Frontal cortex (tissue), 4 donors: ENCODE measurements around the gene TMEM37. TPM values are rescaled to one million over a fixed set of nuclear protein-coding genes. Genes with fewer than 3 reads are reported as not detected.

Experiments used
- DNase-seq, 2 donors: peaks; one replicate each; pipeline ENCODE4 v3.0.0; 2012; ENCODE audit warnings: low spot score in 2 of 2
- FAIRE-seq: peaks from 2 replicates; lab custom pipeline; 2012; peaks lifted over from hg19 to GRCh38; lab: Jason Lieb, UNC
- total RNA-seq: library from RNA; depleted of rRNA; stranded (reverse); fragments of >200 nt; gene quantifications from one replicate; pipeline ENCODE4 v1.2.3, GENCODE V29; 2014
- donor health status: control.
- donor health status: control.
- donor health status: control.

The TMEM37 gene
- total RNA-seq, 1 donor from 2014 or later = not detected

DNA sequence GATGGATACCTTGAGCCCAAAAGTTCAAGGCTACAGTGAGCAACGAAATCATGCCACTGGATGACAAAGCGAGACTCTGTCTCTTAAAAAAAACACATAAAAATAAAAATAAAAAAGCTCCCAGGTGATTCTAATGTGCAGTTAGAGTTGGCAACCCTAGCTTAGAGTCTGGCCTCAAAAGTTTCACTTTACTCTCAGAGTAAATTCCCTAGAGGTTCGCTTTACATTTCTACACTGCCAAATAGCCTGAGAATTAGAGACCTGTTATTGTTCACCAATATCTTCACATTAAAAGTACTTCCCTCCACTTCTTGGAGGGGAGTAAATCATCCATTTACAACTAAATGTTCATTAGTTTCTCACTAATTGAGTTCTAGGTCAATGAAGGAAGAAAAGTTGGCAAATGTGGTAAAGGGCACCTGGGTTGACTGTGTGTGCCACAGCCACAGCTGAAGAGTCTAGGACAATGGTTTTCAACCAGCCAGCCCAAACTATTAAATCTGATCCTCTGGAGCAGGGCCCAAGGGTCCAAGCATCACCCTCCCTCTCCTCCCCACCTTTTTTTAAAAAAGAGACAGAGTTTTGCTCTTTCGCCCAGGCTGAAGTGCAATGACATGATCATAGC is 15.2 kb upstream of the TMEM37 start:
- no peak for FAIRE-seq
- DNase-seq = no peak

DNA sequence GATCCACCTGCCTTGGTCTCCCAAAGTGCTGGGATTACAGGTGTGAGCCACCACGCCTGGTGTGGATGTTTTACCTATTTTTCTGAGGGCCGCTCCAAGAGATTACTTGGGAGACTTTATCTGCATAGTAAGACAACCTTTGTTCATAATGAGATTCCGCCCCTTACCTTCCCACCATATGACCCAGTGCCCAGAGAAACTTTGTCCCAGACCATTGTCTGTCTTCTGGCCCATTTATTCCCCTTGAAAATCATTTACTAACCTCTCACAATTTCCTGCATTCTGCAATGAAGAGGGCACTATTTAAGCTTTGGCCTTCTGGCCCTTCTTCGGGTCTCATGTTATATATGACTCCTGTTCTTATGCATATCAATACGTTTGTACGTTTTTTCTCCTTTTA is 13.7 kb upstream of the TMEM37 start:
- DNase-seq = no peak
- no peak for FAIRE-seq

DNA sequence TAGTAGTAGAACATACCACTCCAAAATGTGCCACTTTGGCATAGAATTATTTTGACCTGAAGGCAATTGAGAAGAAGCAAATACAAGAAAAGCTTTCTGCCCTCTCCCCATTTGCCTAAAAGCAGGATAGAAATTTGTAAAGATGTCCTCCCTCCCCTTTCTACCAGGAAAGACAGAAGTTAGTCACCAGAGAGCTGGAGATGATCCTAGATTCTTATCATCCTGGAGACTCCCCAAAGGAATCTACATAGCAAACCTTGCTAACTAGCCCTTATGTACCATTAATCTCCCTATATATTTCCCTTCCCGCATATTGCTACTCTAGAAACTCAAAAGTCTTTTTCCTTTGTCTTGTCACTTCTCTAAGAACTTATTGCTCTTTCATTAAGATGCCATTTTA is 12.6 kb upstream of the TMEM37 start:
- FAIRE-seq = no peak

DNA sequence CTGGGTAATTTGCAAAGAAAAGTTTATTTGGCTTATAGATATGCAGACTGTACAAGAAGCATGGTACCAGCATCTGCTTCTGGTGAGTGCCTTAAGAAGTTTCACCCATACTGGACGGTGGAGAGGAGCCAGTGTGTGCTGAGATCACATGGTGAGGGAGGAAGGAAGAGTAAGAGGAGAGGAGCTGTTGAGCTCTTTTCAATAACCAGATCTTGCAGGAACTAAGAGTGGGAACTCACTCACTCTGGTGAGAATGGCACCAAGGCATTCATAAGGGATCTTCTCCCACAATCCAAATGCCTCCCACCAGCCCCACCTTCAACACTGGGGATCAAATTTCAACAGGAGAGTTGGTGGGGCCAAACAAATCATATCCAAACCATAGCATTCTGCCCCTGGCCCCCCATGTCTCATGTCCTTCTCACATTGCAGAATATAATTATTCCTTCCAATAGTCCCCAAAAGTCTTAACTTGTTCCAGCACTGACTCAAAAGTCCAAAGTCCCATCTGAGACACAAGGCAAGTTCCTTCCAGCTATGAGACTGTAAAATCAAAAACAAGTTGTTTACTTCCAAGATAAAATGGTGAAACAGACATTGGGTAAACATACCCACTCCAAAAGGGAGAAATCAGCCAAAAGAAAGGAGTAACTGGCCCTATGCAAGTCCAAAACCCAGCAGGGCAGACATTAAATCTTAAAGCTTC is 11.7 kb upstream of the TMEM37 start:
- DNase-seq = no peak
- no peak for FAIRE-seq

More for the DNA sequence above, 12.6 kb upstream of the TMEM37 start:
- DNase-seq = no peak

DNA sequence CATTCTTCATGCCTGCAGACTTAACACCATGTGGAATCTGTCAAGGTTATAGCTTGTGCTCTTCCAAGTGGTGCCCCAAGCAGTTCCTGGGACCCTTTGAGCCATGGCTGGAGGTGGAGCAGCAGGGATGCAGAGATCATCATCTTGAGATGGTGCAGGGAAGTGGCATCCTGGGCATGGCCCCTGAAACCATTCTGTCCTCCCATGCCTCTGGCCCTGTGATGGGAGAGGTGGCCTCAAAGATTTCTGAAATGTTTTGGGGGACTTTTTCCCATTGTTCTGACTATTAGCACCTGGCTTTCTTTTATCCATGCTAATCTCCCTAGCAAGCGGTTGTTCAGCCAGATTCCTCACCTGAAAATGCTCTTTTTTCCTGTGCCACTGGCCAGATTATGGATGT is 10.3 kb upstream of the TMEM37 start:
- FAIRE-seq (no peak), DNase-seq (no peak)

DNA sequence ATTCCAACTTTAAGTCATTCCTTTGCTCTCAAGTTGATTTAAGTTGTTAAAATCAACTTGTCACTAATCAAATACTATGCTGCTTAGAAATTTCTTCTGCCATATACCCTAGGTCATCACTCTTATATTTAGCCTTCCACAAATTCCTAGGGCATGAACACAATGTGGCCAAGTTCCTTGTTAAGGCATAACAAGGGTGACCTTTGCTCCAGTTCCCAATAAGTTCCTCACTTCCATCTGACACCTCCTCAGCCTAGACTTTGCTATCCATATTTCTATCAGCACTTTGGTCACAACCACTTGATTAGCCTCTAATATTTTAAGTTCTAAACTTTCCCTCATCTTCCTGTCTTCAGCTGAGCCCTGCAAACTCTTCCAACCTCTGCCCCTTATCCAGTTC is 9.9 kb upstream of the TMEM37 start:
- DNase-seq (no peak), FAIRE-seq (no peak)

DNA sequence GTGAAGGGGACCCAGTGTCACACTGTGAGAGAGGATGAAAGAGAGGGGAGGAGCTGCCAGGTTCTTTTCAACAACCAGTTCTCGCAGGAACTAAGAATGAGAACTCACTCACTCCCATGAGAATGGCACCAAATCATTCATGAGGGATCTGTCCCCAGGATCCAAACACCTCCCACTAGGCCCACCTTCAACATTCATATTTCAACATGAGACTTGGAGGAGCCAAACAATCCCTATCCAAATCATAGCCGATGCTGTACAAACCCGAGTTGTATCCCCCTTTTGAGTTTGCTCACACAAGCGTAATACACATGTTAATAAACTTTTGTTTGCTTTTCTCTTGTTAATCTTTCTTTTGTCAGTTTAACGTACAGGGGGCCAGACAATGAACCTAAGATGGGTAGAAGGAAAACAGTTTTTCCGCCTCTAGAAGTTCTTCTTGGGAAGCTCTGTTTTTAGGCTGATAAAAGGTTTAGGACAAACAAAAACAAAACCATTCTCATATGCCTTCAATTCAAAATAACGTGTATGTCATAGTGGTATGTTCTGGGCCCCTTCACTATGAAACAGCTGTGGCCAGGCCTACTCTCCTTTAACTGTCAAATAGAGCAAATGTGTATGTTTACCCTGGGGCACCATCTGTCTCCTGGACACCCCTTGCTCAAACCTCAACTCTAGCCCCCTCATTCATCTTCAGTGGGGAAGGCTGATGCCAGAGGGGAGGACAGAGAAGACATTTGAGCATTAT is 9.1 kb upstream of the TMEM37 start:
- FAIRE-seq (no peak), DNase-seq (no peak)

DNA sequence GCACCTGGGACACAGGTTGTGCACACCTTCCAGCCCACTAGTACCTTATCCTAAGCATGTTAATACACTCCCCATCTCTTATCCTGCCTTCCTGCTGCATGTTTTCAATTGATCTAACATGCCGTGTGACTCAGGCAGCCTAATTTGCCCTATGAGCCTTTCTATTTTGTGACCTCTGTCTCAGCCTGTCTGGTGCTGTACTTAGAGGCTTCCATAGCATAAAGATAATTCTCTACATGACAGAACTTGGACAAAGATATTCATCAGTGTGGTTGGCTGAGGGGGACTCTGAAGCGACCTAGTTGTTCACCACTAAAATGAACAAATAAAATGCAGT is 8.6 kb upstream of the TMEM37 start:
- DNase-seq = no peak
- FAIRE-seq = no peak

DNA sequence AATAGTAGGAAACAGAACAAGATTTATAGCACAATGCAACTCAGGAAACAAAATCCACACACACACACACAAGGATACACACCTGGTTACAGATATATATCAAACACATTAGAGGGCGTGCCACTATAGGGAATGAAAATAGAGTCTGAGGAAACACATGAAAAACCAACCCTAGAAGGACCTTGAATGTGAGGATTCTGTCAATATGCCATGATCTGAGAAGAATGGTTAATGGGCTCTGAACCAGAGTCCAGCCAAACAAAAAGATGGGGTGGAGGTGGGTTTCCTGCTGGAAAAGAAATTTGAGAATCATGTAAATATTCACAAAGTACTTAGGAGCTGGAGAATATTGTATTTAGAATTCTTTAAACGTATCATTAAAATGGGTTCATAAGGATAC is 7.8 kb upstream of the TMEM37 start:
- FAIRE-seq (no peak), DNase-seq (no peak)

DNA sequence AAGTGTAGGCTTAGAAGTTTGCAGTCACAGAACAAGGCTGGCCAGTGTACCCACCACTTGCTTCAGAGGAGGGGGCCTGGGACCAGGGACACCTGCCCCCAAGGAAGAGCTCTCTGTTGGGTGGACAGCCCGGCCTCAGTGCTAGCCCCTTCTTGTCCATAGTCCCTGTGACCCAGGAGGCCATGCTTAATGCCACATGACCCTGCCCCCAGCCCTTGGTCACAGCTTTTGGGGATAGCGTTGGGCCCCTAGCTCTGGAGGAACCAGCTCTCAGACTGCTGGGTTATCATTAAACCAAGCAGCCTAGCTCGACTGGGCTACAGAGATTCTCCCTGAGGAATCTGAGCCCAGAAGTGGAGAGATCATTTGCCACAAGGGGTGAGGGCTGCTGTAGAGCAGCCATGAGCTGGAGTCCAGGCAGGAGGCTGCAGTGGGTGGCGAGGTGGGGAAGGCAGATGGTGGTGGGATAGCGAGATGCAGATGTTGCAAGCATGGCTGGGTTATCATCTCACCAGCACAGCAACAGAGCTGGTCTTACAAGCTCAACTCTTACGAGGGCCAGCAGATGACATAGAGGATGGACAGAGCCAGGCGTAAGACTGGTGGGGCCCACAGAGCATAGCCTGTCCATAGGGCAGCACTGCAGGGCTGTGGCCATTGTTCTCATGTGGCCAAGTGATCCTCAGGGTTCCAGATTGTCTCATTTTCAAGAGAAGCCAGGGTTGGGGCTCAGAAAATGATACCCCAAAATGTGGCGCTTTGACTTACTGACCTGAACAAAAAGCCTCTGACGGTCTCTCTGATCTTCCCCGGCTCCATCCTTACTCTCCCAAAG is 7.2 kb upstream of the TMEM37 start:
- DNase-seq = no peak
- no peak for FAIRE-seq

DNA sequence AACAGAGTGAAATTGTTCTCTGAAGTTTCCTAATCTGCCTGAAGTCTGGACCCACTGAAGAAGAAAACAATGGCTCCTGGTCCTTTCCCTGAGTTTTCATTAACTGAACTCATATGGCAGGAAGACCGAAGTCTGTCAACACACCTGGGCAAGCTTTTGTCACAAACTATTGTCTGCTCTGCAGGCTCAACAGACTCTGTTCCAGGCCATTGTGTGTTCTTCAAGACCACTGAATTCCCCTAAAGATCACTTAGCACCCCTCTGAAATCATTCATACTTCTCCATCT is 6.6 kb upstream of the TMEM37 start:
- FAIRE-seq = no peak
- DNase-seq = no peak

DNA sequence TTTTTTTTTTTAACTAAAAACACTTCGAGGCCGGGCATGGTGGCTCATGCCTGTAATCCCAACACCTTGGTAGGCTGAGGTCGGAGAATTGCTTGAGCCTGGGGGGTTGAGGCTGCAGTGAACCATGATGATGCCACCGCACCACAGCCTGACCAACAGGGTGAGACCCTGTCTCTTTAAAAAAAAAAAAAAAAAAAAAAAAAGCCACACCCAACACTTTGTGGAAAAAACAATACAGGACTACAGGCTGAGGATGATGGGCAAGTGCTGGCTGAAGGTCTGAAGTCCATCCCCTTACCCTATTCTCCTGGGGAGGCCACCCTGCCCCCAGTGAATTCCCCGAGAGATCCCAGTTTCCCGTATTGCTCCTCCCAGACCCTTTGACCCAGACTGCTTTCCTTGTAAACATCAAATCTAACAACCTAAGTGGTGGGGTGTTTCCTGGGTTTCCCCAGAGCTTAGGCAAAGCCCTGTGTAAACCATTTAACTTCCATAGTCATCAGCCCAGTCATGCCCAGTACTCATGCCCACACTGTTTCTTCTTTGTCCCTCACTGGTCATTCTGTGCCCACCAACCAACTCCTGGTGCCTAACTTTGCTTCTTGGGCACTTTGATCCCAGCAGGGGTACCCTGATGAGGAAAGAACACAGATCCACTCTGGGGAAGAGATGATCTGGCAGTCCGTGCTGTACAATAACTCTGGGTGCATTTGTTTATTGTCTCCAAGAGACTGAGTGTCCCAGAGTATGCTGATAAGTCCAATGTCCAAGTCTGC is 5.8 kb upstream of the TMEM37 start:
- no peak for FAIRE-seq
- no peak for DNase-seq

DNA sequence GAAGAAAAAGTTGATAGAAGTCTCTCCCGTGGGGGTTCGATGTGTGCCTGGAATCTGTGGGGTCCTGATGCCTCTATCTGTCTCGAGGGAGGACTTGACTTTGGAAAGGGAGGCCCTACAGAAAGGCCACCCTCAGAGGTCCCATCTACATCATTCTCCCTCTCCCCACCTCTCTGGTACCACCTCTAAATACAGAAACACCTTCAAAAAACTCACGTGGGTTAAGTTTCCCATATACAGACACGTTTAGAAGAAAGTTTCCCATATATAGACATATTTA is 5.3 kb upstream of the TMEM37 start:
- FAIRE-seq (no peak), DNase-seq (no peak)

DNA sequence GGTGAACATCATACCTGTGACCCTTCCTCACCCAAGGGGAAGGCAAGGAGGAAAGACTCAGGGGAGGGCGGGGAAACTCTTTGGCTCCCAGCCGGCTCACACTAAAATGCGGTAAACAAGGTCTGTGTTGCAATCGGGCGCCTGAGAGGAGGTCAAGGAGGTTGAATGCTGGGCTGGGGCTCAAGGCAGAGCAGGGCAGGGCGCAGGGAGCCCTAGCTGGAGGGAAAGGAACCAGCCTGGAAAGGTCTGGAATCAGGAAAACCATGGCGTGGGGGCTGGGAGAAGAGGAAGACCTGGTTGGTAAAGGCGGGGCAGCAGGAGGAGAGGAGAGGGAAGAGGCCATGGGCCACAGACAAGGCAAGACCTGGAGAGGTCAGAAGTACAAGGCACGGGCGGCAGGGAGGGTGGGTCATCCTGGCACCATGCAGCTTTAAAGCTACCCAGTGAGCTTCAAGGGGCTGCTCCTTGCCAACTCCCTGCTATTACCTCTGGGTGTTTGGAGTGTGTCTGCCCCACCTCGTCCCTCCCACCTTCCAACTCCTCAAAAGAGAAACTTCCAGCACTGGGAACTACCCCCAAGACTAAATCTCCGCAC is 4.8 kb upstream of the TMEM37 start:
- no peak for DNase-seq
- FAIRE-seq = no peak

DNA sequence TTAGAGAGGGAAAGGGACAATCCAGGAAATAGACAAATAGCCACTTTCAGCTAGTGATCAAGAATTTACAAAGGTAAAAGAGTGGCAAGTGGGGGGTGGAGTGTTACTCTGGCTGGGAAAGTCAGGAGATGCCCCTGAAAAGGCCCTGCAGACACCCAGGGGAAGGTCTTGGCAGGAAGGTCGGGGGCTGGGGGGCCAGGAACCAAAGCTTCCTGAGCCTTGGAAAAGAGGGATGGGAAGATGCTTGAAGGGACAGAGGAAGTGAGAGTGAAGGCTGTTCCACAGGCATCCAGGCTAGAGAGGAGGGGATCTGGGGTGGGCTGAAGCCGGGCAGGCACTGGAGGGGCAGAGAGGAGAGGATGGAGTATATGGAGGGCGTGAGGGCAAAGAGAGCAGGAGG is 3.9 kb upstream of the TMEM37 start:
- DNase-seq (no peak), FAIRE-seq (no peak)

DNA sequence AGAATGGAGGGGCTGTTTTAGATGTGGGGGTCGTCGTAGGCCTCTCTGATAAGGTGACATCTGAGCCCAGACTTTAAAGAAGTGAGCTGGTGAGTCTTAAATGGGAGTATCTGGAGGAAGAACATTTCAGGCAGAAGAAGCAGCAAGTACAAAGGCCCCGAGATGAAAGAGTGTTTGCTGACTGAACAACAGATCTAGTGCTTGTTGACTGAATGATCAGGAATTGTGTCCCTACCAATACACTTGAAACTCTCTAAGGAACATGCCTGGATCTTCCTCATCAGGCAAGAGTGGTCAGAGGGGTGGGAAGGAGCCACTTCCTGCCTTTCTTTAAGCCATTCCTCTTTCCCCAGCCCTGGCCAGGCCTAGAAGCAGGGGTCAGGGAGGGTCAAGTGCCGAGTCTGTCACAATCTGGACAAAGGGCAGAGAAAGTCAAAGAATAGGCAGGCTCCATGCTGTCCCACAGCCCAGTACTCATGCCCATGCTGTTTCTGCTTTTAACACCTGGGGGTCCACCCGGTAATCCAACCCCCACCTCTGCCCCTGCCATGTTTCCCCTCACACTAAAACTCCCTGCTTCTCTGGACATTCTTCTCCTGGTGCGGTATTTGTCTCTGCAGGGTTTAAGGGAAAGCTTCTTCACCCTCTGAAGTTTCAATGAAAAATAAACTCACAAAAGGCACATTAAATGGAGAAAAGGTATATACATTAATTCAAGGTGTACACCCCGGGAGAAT is 3.0 kb upstream of the TMEM37 start:
- FAIRE-seq = no peak
- DNase-seq = no peak

DNA sequence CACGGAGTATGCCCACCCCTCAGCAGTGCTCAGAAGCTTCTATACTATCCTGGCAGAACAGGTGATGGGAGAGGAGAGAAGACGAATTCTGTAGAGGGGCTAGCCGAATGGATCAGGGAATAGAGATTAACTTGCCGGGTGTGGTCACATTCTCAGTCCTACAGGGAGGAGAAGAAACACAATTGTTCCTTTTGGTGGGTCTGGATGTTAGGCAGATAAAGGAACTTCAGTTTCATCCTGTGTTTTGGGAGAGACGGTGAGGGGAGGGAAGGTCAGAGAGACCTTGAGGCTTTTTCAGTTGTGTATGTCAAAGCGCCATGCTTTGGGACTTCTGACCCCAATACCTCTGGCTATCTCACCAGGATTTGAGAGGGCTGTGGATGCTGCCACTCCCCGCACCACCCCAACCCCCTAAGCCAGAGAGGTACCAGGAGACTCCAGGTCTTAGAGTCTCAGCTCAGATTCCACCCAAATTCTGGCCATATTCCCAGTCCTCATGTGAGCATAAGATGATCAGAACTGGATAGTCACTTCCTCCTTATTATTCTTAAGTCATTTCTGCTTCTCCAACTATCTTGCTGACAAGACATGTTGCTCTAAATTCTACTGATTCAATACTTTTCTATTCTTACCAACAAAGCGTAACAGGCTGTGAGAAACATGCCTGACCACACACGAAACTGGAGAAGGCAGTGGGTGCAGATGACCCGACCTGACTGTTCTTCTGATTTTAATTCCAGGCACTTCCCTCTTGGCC is 2.3 kb upstream of the TMEM37 start:
- FAIRE-seq (no peak), DNase-seq (no peak)

DNA sequence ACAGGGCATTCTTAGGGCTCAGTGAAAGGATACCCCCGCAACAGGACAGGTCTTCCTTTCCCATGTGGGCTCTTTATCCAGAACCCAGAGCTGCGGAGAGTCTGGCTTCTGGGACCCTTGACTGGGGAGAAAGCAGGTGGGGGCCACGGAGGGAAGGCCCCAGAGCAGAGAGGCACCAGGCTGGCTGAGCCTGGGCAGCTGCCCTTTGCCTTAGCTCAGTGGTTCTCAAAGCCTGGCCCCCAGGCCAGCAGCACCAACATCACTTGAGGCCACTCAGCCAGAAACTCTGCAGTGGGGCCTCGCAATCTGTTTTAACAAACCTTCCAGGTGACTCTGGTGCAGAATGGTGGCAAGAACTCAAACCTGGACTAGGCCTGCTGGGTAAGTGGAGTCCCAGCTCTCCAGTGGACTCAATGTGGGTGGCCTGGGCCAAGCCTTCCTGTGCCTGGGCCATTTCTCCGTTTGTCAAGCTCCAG is 1.6 kb upstream of the TMEM37 start:
- FAIRE-seq = no peak
- no peak for DNase-seq
